Measurements from ENCODE around the gene KRT36.

The KRT36 gene

DNA sequence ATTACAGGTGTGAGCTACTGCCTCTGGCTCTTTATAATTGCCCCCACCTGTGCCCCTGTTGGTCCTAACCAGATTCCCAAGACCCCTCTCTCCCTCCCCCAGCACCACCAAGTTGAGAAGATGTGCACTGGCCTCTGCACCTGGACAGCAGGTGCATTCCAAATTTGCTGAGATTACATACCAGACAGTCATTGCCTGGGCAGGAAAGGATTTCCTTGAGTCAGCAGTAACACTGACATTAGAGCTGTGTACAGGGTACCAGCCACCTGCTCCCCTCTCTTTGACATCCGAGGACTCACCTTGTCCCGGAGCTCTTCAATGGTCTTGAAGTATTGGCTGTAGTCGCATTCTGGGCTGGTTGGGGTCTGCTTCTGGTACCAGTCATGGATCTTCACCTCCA lies 28.3 kb upstream of the KRT36 start:
- H3K4me2 ChIP-seq = no peak overlapping the region
- H3K27ac ChIP-seq = no peak overlapping the region
- H3K9me3 ChIP-seq (replicated peaks in 1 of 11) = no peaks in the 10 kb centered on the region
- H3K27me3 ChIP-seq = no peaks in the 10 kb centered on the region
- no peak overlapping the region for H3K4me3 ChIP-seq
- H3K4me1 ChIP-seq = peaks cover 0 to 24% (median 5%) of the 10 kb centered on the region in 10 experiments; a peak in 9 of 20 replicates
- H3K9ac ChIP-seq = no peak overlapping the region
- no peaks in the 10 kb centered on the region for H4K20me1 ChIP-seq
- no peaks in the 10 kb centered on the region for H3K36me3 ChIP-seq
- no peak for TF ChIP-seq Cebpa-rat (IDR thresholded peaks at IDR 0.05)

DNA sequence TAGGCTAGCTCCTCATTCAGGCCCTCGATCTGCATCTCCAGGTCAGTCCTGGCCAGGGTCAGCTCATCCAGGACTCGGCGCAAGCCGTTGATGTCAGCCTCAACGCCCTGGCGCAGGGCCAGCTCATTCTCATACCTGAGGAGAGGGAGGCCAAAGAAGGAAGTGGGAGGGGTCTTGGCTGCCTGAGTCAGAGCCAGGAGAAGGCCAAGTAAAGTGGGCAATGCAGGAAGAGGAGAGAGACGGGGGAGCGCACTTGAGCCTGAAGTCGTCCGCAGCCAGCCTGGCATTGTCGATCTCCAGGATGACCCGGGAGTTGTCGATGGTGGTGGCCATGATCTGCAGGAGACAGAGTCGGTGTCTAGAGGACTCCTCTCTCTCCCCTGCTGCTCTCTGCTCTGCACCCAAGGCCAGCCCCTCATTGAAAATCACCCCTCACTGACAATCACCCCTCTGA lies 27.1 kb upstream of the KRT36 start:
- Histone ChIP-seq H3K4me3 (no peak overlapping the region), H3K4me2 (no peak overlapping the region), H3K4me1 (peaks cover 0 to 26% (median 5%) of the 10 kb centered on the region in 10 experiments; a peak in 9 of 20 replicates), H3K36me3 (no peaks in the 10 kb centered on the region), H3K9ac (no peak overlapping the region), H3K27me3 (no peaks in the 10 kb centered on the region), H3K27ac (no peak overlapping the region), H3K9me3 (replicated peaks in 1 of 11) (no peaks in the 10 kb centered on the region), H4K20me1 (no peaks in the 10 kb centered on the region)
- no peak for TF ChIP-seq Cebpa-rat (IDR thresholded peaks at IDR 0.05)

DNA sequence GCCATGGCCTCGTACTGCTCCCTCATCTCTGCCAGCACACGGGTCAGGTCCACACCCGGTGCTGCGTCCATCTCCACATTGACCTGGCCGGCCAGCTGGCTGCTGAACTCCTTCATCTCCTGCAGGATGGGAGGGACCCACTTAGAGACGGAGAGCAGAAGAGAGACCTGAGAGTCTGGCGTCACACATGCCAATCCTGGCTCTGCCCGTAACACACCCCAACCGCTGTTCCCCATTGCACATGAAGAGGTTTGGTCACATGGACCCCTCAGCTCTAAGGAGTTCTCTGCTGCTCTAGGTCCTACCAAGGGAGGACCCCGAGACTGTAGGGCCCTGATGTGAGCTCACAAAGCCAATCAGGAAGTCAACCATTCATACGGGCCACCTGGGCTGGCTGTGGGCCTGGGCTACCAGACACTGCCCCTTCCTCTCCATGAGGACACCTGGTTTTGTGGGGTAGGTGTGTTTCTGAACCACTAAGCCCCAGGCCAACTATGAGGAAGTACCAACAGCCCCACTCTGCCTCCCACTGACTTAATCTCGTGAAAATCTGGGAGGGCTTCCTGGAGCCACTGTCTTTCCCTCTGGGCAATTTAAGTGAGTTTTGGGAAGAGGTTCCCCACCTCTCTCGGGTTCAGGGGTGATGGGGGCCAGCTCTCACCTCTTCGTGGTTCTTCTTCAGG lies 26.6 kb upstream of the KRT36 start:
- Histone ChIP-seq H3K27me3 (no peaks in the 10 kb centered on the region), H4K20me1 (no peaks in the 10 kb centered on the region), H3K4me2 (no peak overlapping the region), H3K4me1 (peaks cover 0 to 20% (median 2%) of the 10 kb centered on the region in 10 experiments; a peak in 9 of 20 replicates), H3K27ac (no peak overlapping the region), H3K9ac (no peak overlapping the region), H3K4me3 (no peak overlapping the region), H3K9me3 (replicated peaks in 1 of 11) (no peaks in the 10 kb centered on the region), H3K36me3 (no peaks in the 10 kb centered on the region)
- TF ChIP-seq Cebpa-rat (IDR thresholded peaks at IDR 0.05) = no peak

DNA sequence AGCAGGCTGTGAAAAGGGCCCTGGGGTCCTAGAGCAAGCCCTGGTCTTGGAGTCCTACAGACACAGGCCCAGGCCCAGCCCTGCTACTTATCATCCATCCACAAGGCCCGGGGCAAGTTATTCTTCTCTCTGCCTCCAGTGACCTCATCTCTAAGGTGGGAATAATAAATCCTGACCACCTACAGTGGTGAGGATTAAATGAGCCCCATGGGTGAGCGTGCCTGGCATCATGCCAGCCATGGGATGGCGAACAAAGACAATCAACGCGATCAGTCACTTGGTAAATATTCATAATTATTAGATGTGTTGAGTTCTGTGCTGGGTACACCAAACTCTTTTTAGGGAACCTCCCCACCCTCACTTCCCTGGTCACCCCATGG lies 23.4 kb upstream of the KRT36 start:
- no peaks in the 10 kb centered on the region for H4K20me1 ChIP-seq
- no peak overlapping the region for H3K4me3 ChIP-seq
- H3K9me3 ChIP-seq (replicated peaks in 1 of 11) = no peaks in the 10 kb centered on the region
- TF ChIP-seq Cebpa-rat (IDR thresholded peaks at IDR 0.05) = no peak
- peak overlapping the region in 4 of 11 experiments; percentile 13 to 65 (median 48); a peak in 6 of 22 replicates for H3K4me2 ChIP-seq
- no peaks in the 10 kb centered on the region for H3K36me3 ChIP-seq
- H3K27ac ChIP-seq = no peak overlapping the region
- H3K4me1 ChIP-seq = peaks cover 0 to 16% (median 2%) of the 10 kb centered on the region in 10 experiments; a peak in 9 of 20 replicates
- H3K27me3 ChIP-seq = no peaks in the 10 kb centered on the region
- no peak overlapping the region for H3K9ac ChIP-seq

DNA sequence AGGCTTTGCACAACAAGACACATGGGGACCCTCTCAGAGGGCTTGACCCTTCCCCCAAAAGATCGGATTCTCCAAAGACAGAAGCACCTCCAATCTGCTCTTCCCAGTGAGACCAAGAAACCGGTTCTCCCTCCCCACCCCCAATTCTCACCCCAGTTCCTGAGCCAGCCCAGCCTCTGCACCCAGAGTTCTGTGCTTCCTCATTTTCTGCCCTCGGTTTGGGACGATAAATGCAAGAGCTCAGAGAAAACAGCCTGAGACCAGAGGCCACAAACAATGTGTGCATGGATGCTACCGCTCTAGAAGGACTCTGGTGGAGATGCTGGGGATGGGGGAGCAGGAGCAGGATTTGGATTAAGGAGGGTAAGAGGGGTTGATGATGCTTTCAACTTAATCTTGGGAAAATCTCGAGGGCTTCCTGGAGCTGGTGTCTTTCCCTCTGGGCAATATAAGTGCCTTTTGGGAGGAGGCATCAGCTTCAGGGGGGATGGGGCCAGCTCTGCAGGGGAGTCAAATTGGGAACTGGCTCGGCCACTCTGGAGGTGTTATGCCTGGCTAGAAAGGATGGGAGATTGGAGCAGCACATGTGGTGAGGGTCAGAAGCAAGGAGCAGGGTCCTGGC lies 22.9 kb upstream of the KRT36 start:
- Histone ChIP-seq H3K27me3 (no peaks in the 10 kb centered on the region), H3K4me2 (peak overlapping the region in 4 of 11 experiments; percentile 13 to 65 (median 48); a peak in 7 of 22 replicates), H3K36me3 (no peaks in the 10 kb centered on the region), H3K9ac (no peak overlapping the region), H3K4me1 (peaks cover 0 to 16% (median 2%) of the 10 kb centered on the region in 10 experiments; a peak in 9 of 20 replicates), H4K20me1 (no peaks in the 10 kb centered on the region), H3K9me3 (replicated peaks in 1 of 11) (no peaks in the 10 kb centered on the region), H3K27ac (no peak overlapping the region), H3K4me3 (no peak overlapping the region)
- TF ChIP-seq Cebpa-rat (IDR thresholded peaks at IDR 0.05) = no peak

DNA sequence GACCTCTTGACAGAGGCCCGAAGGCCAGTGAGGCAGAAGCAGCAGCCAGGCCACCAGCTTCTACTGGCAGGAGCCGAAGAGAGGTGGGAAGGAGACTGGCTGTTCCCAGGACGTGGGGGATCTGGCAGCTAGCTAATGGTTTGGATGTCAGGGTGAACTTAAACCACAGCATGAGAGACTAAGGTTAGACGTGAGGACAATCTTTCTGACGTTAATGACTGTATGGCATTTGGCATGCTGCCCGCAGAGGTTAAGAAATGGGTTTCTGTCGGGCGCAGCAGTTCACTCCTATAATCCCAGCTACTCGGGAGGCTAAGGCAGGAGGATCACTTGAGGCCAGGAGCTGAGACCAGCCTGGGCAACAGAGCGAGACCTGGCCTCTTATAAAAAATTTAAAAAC lies 22.0 kb upstream of the KRT36 start:
- Histone ChIP-seq H3K4me2 (no peak overlapping the region), H4K20me1 (no peaks in the 10 kb centered on the region), H3K27ac (no peak overlapping the region), H3K4me1 (peaks cover 0 to 25% (median 2%) of the 10 kb centered on the region in 10 experiments; a peak in 9 of 20 replicates), H3K9me3 (replicated peaks in 1 of 11) (no peaks in the 10 kb centered on the region), H3K36me3 (no peaks in the 10 kb centered on the region), H3K4me3 (no peak overlapping the region), H3K9ac (no peak overlapping the region), H3K27me3 (no peaks in the 10 kb centered on the region)
- no peak for TF ChIP-seq Cebpa-rat (IDR thresholded peaks at IDR 0.05)

DNA sequence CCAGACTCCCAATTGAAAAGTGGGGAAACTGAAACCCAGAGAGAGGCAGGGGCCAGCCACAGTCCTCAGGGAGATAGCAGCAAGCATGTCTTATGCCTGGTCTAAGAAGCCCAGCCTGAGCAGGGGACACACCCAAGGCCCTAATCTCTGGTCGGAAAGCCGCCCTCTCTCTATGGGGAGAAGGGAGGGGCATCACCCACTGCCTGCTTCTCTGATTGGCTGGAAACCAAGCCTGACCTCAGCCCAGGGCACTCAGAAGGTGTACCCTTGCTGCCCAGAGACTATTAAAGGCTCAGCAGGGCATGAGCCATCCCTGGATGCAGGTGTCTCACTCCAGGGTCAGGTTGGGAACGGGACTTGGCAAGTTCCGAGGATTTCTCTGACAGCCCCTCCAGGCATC lies 21.4 kb upstream of the KRT36 start:
- Histone ChIP-seq H3K4me1 (peaks cover 0 to 31% (median 7%) of the 10 kb centered on the region in 10 experiments; a peak in 12 of 20 replicates), H3K27ac (no peak overlapping the region), H3K4me3 (no peak overlapping the region), H4K20me1 (no peaks in the 10 kb centered on the region), H3K36me3 (no peaks in the 10 kb centered on the region), H3K9me3 (replicated peaks in 1 of 11) (no peaks in the 10 kb centered on the region), H3K9ac (no peak overlapping the region), H3K27me3 (no peaks in the 10 kb centered on the region), H3K4me2 (no peak overlapping the region)
- TF ChIP-seq Cebpa-rat (IDR thresholded peaks at IDR 0.05) = no peak

DNA sequence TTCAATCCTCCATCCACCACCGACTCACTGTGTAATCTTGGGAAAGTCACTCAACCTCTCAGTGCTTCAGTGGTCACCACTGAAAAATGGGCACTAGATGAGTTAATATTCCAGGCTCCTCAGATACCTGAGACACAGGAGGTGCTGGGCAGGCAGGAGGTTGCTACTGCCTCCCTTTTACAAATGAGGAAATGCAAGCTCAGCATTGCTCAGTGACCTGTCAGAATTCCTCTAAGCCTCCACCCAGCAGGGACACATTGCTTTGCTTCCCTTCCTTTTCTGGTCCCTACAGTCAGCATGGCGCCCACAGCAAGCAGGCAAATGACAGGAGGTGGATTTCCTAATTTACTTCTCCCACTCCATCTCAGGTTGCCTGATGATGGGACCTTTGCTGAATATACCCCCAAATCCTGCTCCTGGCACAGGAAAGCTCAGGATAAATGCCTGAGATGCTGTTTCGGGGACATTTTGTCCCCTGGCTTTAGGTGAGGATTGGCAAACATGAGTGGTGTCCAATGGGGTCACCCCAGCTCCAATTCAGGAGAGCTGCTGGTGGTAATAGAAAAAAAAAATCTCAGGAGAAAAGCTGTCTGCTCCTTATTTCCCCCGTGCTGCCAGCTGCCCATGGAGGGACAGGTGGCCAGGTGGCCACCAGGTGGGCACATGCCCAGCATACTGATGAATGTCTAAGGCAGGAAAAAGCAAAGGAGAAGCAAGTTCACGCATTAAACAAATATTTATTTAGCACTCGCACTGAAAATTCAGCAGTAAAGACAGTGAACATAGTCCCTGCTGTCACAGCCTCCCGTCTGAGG lies 20.7 kb upstream of the KRT36 start:
- peaks cover 0 to 38% (median 9%) of the 10 kb centered on the region in 10 experiments; a peak in 12 of 20 replicates for H3K4me1 ChIP-seq
- H3K4me3 ChIP-seq = no peak overlapping the region
- no peaks in the 10 kb centered on the region for H3K36me3 ChIP-seq
- H3K27me3 ChIP-seq = no peaks in the 10 kb centered on the region
- H3K9me3 ChIP-seq (replicated peaks in 1 of 11) = no peaks in the 10 kb centered on the region
- H3K4me2 ChIP-seq = no peak overlapping the region; a peak in 1 of 22 replicates
- no peak for TF ChIP-seq Cebpa-rat (IDR thresholded peaks at IDR 0.05)
- no peak overlapping the region for H3K9ac ChIP-seq
- H3K27ac ChIP-seq = no peak overlapping the region
- H4K20me1 ChIP-seq = no peaks in the 10 kb centered on the region

DNA sequence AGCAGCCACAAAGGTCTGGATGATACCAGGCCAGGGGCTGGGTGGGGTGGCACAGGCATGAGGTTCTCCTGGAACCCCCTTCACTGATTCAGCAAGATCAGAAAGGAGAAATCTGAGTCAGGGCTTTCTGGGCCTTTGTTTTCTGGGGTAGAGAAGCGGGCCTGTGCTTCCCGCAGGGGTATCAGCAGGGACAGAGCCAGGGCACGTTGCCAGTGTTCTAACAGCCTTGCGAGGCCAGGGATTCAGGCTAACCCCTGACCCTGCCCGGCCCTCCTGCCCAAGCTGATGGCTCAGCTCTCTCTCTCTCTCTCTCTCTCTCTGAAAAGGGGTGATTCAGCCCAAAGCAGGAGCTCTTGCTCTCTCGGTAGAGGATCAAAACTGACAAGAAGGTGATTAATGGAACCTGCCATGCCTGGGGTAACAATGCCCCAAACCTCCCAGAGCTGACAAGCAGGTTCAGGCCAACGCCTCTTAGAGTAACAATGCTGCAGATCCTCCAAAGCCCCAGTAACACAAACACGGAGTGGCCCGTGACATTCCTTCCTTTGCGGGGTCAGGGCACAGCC lies 17.7 kb upstream of the KRT36 start:
- Histone ChIP-seq H3K4me2 (peak overlapping the region in 2 of 11 experiments; percentile 7 to 25; a peak in 1 of 22 replicates), H3K9me3 (replicated peaks in 1 of 11) (no peaks in the 10 kb centered on the region), H3K27ac (no peak overlapping the region), H4K20me1 (no peaks in the 10 kb centered on the region), H3K4me1 (peaks cover 0 to 32% (median 7%) of the 10 kb centered on the region in 10 experiments; a peak in 12 of 20 replicates), H3K27me3 (no peaks in the 10 kb centered on the region), H3K9ac (no peak overlapping the region), H3K4me3 (no peak overlapping the region), H3K36me3 (no peaks in the 10 kb centered on the region)
- TF ChIP-seq Cebpa-rat (IDR thresholded peaks at IDR 0.05) = no peak
